ENCODE results near the gene SLC9A3. TPM values are rescaled to one million over a fixed set of nuclear protein-coding genes. Genes with fewer than 3 reads are reported as not detected.

Gene SLC9A3
- total RNA-seq, 4 donors from 2014 or later = 1.7 to 4.5 (median 2.9) TPM

- in situ Hi-C loops (cut with MboI; ENCODE audit: low sequenced_read_pairs in 4 of 4) = no loop called here
- Histone ChIP-seq H3K4me1 (no peaks in the 10 kb centered on the region), H3K9me3 (no peaks in the 10 kb centered on the region), H3K27ac (no peak overlapping the region), H3K27me3 (peaks cover 75 to 88% (median 81%) of the 10 kb centered on the region in 3 donors), H3K4me3 (no peak overlapping the region), H3K36me3 (no peaks in the 10 kb centered on the region)
- ATAC-seq (no peak), DNase-seq (no peak)
- TF ChIP-seq CTCF (IDR thresholded peaks at IDR 0.05 in 4 of 5, conservative IDR thresholded peaks at IDR 0.05 in 1 of 5) = no peak
- TF ChIP-seq POLR2A (IDR thresholded peaks at IDR 0.05) = no peak
- intact Hi-C loops (cut with DNase I; ENCODE audit: low total_unique reads) = no loop called here
Observed at GRCh38 chr5:481347-481746, 42.9 kb downstream of the SLC9A3 start.

GRCh38 chr5:479566-480319 is 44.5 kb downstream of the SLC9A3 start:
- intact Hi-C loops (cut with DNase I; ENCODE audit: low total_unique reads) = no loop called here
- H3K27ac ChIP-seq = no peak overlapping the region
- peaks cover 78 to 90% (median 89%) of the 10 kb centered on the region in 3 donors for H3K27me3 ChIP-seq
- in situ Hi-C loops (cut with MboI; ENCODE audit: low sequenced_read_pairs in 4 of 4) = no loop called here
- TF ChIP-seq CTCF (IDR thresholded peaks at IDR 0.05 in 4 of 5, conservative IDR thresholded peaks at IDR 0.05 in 1 of 5) (no peak), POLR2A (IDR thresholded peaks at IDR 0.05) (no peak)
- no peaks in the 10 kb centered on the region for H3K36me3 ChIP-seq
- H3K4me3 ChIP-seq = no peak overlapping the region
- H3K4me1 ChIP-seq = peaks cover 0 to 8% of the 10 kb centered on the region in 2 donors
- DNase-seq (no peak), ATAC-seq (no peak)
- H3K9me3 ChIP-seq = no peaks in the 10 kb centered on the region

- Histone ChIP-seq H3K27me3 (peaks cover 76 to 92% (median 86%) of the 10 kb centered on the region in 3 donors), H3K4me1 (peaks cover 0 to 10% of the 10 kb centered on the region in 2 donors), H3K36me3 (no peaks in the 10 kb centered on the region), H3K4me3 (no peak overlapping the region), H3K27ac (no peak overlapping the region), H3K9me3 (no peaks in the 10 kb centered on the region)
- in situ Hi-C loops (cut with MboI; ENCODE audit: low sequenced_read_pairs in 4 of 4) (no loop called here), intact Hi-C loops (cut with DNase I; ENCODE audit: low total_unique reads) (no loop called here)
- DNase-seq (no peak), ATAC-seq (no peak)
- TF ChIP-seq POLR2A (IDR thresholded peaks at IDR 0.05) (no peak), CTCF (IDR thresholded peaks at IDR 0.05 in 4 of 5, conservative IDR thresholded peaks at IDR 0.05 in 1 of 5) (no peak)
Observed at GRCh38 chr5:478982-479535, 45.2 kb downstream of the SLC9A3 start.

GRCh38 chr5:478369-478981 is 45.8 kb downstream of the SLC9A3 start:
- Histone ChIP-seq H3K4me3 (no peak overlapping the region), H3K27ac (no peak overlapping the region), H3K4me1 (peaks cover 0 to 10% of the 10 kb centered on the region in 2 donors), H3K9me3 (no peaks in the 10 kb centered on the region), H3K27me3 (peaks cover 73 to 88% (median 84%) of the 10 kb centered on the region in 3 donors), H3K36me3 (no peaks in the 10 kb centered on the region)
- ATAC-seq (no peak), DNase-seq (no peak)
- in situ Hi-C loops (cut with MboI; ENCODE audit: low sequenced_read_pairs in 4 of 4) = no loop called here
- TF ChIP-seq CTCF (IDR thresholded peaks at IDR 0.05 in 4 of 5, conservative IDR thresholded peaks at IDR 0.05 in 1 of 5) (no peak), POLR2A (IDR thresholded peaks at IDR 0.05) (no peak)
- intact Hi-C loops (cut with DNase I; ENCODE audit: low total_unique reads) = no loop called here

Data from gastrocnemius medialis (tissue), 4 donors.